CD4-positive, alpha-beta memory T cell (primary cell): Measurements from ENCODE around the gene LTBP2. TPM values are rescaled to one million over a fixed set of nuclear protein-coding genes. Genes with fewer than 3 reads are reported as not detected.
A peak's percentile ranks its signal among the peaks of the same experiment; 100 is the strongest.

ENCODE experiments used
- CTCF ChIA-PET: fragments of 350-600 bp; sonication (Branson Sonifier 250); formaldehyde crosslinking; loops from one replicate; lab custom pipeline; 2021; ENCODE audit warnings: inconsistent platforms; ENCODE audit not compliant: partially characterized antibody; lab: Charles Lee
- POLR2A ChIA-PET: fragments of 350-600 bp; sonication (Branson Sonifier 250); formaldehyde crosslinking; loops from one replicate; lab custom pipeline; 2021; ENCODE audit not compliant: partially characterized antibody; lab: Charles Lee
- DNase-seq, 5 donors: peaks; one replicate each; pipeline versions ENCODE4 v3.0.0 to v3.0.0-alpha.2; 2020 to 2022; ENCODE audit warnings: mixed read lengths in 1 of 5
- H3K27ac ChIP-seq: one replicate; pipeline ENCODE4 v1.7.0; 2013; ENCODE audit warnings: low read depth, low read length
- H3K27me3 ChIP-seq: 2 replicates; pipeline ENCODE4 v1.7.0; 2013; ENCODE audit warnings: mild to moderate bottlenecking, low read length, moderate library complexity; ENCODE audit not compliant: insufficient read depth
- H3K36me3 ChIP-seq: 2 replicates; pipeline ENCODE4 v1.7.0; 2013; ENCODE audit warnings: mild to moderate bottlenecking, low read length, moderate library complexity; ENCODE audit not compliant: insufficient read depth
- H3K4me1 ChIP-seq: 2 replicates; pipeline ENCODE4 v1.7.0; 2013; ENCODE audit warnings: mild to moderate bottlenecking, low read length, moderate library complexity; ENCODE audit not compliant: insufficient read depth
- H3K4me3 ChIP-seq, 2 donors: one replicate each; pipeline ENCODE4 v1.7.0; 2013; ENCODE audit warnings: low read length in 2 of 2, mild to moderate bottlenecking in 1 of 2
- H3K9me3 ChIP-seq, 2 donors: one replicate each; pipeline ENCODE4 v1.7.0; 2013; ENCODE audit warnings: low read length in 2 of 2, control low read depth in 1 of 2; ENCODE audit not compliant: control insufficient read depth in 1 of 2
- H3K27ac Mint-ChIP-seq, 7 donors: one replicate each; pipeline ENCODE4 v1.8.0; 2020 to 2021; ENCODE audit warnings: mixed read lengths in 7 of 7, mild to moderate bottlenecking in 6 of 7, inconsistent platforms in 3 of 7, moderate library complexity in 3 of 7
- H3K27me3 Mint-ChIP-seq, 2 donors: one replicate each; pipeline ENCODE4 v1.8.0; 2020 to 2021; ENCODE audit warnings: mixed read lengths in 2 of 2
- H3K36me3 Mint-ChIP-seq, 2 donors: one replicate each; pipeline ENCODE4 v1.8.0; 2020 to 2021; ENCODE audit warnings: mixed read lengths in 2 of 2, inconsistent platforms in 1 of 2, mild to moderate bottlenecking in 1 of 2
- H3K4me1 Mint-ChIP-seq, 4 donors: one replicate each; pipeline ENCODE4 v1.8.0; 2020 to 2021; ENCODE audit warnings: mixed read lengths in 4 of 4, mild to moderate bottlenecking in 1 of 4
- H3K4me3 Mint-ChIP-seq, 8 donors: one replicate each; pipeline ENCODE4 v1.8.0; 2020 to 2021; ENCODE audit warnings: mixed read lengths in 8 of 8, mild to moderate bottlenecking in 7 of 8, moderate library complexity in 6 of 8, inconsistent platforms in 3 of 8
- H3K9me3 Mint-ChIP-seq, 8 donors: one replicate each; pipeline ENCODE4 v1.8.0; 2020 to 2021; ENCODE audit warnings: mixed read lengths in 8 of 8, mild to moderate bottlenecking in 5 of 8, inconsistent platforms in 3 of 8, moderate library complexity in 1 of 8
- intact Hi-C: fragments of 100-400 bp; cut with micrococcal nuclease; formaldehyde crosslinking; loops from one replicate; pipeline ENCODE4 v1.15.1; 2023
- polyA plus RNA-seq, 2 donors: library from polyadenylated mRNA; unstranded; fragments of 300-500 nt; fragmentation: Illumina TruSeq; gene quantifications; one replicate each; pipeline ENCODE4 v1.2.3, GENCODE V29; 2021
- total RNA-seq, 2 experiments: library from RNA; stranded (reverse); gene quantifications; one replicate each; pipeline ENCODE4 v1.2.3, GENCODE V29; 2021

The LTBP2 gene
- total and polyA plus RNA-seq, 4 experiments from 2014 or later: 0.11 to 0.44 (median 0.36) TPM

DNA sequence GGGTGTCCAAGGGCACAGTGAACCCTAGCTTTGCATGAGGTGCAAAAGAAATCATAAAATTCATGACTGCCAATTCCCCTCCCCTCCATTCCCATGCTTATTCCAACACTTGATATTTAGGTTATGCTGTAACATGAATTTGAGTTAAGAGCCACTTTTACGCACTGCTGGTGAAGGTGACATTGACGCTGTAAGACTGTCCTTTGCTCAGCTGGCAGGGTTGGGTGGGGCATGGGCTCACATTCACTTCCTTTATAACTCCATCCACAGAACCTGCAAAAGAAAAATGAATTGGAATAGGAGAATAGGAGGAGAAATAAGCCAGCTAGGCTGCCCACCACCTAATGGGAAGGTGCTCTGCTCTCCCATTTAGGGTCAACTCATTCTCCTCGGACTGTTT lies 125.9 kb downstream of the LTBP2 start:
- Histone ChIP-seq H3K27me3 (no peaks in the 10 kb centered on the region), H3K36me3 (peaks cover 10% of the 10 kb centered on the region), H3K27ac (no peak overlapping the region), H3K4me3 (no peak overlapping the region), H3K9me3 (no peaks in the 10 kb centered on the region), H3K4me1 (peaks cover 5% of the 10 kb centered on the region)
- H3K36me3 Mint-ChIP-seq: peaks cover 23 to 27% of the 10 kb centered on the region in 2 donors
- CTCF ChIA-PET: interaction anchor here (1.2 kb wide), 1 partner anchor 8 kb away, joined by 3 read pairs; no protein-coding TSS in a partner anchor
- no peak overlapping the region for H3K27ac Mint-ChIP-seq
- no peak overlapping the region for H3K4me3 Mint-ChIP-seq
- DNase-seq: no peak
- POLR2A ChIA-PET: interaction anchor here (1.2 kb wide), 1 partner anchor 20 kb away, joined by 3 read pairs; no protein-coding TSS in a partner anchor
- H3K9me3 Mint-ChIP-seq: no peaks in the 10 kb centered on the region
- peaks cover 5 to 10% (median 7%) of the 10 kb centered on the region in 4 donors for H3K4me1 Mint-ChIP-seq
- intact Hi-C loops: no loop called here
- no peaks in the 10 kb centered on the region for H3K27me3 Mint-ChIP-seq

DNA sequence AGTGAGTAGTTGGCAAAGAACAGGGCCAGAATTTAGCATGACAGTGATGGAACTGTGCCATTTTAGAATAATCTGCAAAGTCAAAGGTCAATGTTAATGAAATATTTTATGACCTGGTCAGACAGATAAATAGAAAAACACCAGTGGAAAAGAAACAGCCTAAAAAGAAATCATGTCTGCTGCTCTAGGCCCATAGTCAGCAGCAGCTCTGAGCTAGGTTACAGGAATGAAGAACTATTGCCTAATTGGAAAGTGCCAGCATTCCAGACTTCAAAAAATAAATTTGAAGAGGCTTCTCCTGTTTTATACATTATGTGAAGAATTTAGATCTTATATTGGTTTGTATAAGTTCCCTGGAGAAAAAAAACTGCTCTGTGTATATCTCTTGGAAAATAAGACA lies 128.7 kb downstream of the LTBP2 start:
- DNase-seq: no peak
- no peaks in the 10 kb centered on the region for H3K4me1 ChIP-seq
- Mint-ChIP-seq H3K36me3 (peaks cover 44 to 46% of the 10 kb centered on the region in 2 donors), H3K9me3 (no peaks in the 10 kb centered on the region), H3K27me3 (no peaks in the 10 kb centered on the region), H3K27ac (no peak overlapping the region), H3K4me1 (no peaks in the 10 kb centered on the region), H3K4me3 (no peak overlapping the region)
- POLR2A ChIA-PET: no interaction called here
- intact Hi-C loops: no loop called here
- H3K9me3 ChIP-seq: no peaks in the 10 kb centered on the region
- H3K27ac ChIP-seq: no peak overlapping the region
- CTCF ChIA-PET: no interaction called here
- H3K27me3 ChIP-seq: no peaks in the 10 kb centered on the region
- H3K36me3 ChIP-seq: peaks cover 17% of the 10 kb centered on the region
- H3K4me3 ChIP-seq: no peak overlapping the region

GRCh38 chr14:74482571-74482970 lies 129.5 kb downstream of the LTBP2 start:
- no peaks in the 10 kb centered on the region for H3K9me3 ChIP-seq
- Mint-ChIP-seq H3K4me1 (no peaks in the 10 kb centered on the region), H3K27me3 (no peaks in the 10 kb centered on the region), H3K36me3 (peaks cover 45 to 46% of the 10 kb centered on the region in 2 donors), H3K9me3 (no peaks in the 10 kb centered on the region), H3K4me3 (no peak overlapping the region), H3K27ac (no peak overlapping the region)
- POLR2A ChIA-PET: no interaction called here
- H3K36me3 ChIP-seq: peaks cover 17% of the 10 kb centered on the region
- H3K4me3 ChIP-seq: no peak overlapping the region
- H3K4me1 ChIP-seq: no peaks in the 10 kb centered on the region
- no peaks in the 10 kb centered on the region for H3K27me3 ChIP-seq
- intact Hi-C loops: no loop called here
- H3K27ac ChIP-seq: no peak overlapping the region
- DNase-seq: no peak
- CTCF ChIA-PET: interaction anchor here (1.2 kb wide), 1 partner anchor 10 kb away, joined by 5 read pairs; the partner anchor contains the start of genes ISCA2 and NPC2

GRCh38 chr14:74480046-74480445 lies 132.0 kb downstream of the LTBP2 start:
- intact Hi-C loops: no loop called here
- no peak overlapping the region for H3K27ac ChIP-seq
- H3K27me3 ChIP-seq: no peaks in the 10 kb centered on the region
- DNase-seq: no peak
- H3K9me3 ChIP-seq: no peaks in the 10 kb centered on the region
- ChIA-PET CTCF (interaction anchor here (0.6 to 2.1 kb wide), 3 partner anchors 10 to 160 kb away, joined by 3 to 9 read pairs (median 3); no protein-coding TSS in a partner anchor), POLR2A (no interaction called here)
- Mint-ChIP-seq H3K4me1 (no peaks in the 10 kb centered on the region), H3K4me3 (peak overlapping the region in 1 of 8 donors; percentile 54), H3K36me3 (peaks cover 43 to 57% of the 10 kb centered on the region in 2 donors), H3K27me3 (no peaks in the 10 kb centered on the region), H3K27ac (no peak overlapping the region), H3K9me3 (no peaks in the 10 kb centered on the region)
- peaks cover 17% of the 10 kb centered on the region for H3K36me3 ChIP-seq
- H3K4me1 ChIP-seq: no peaks in the 10 kb centered on the region
- no peak overlapping the region for H3K4me3 ChIP-seq

GRCh38 chr14:74478996-74479635 lies 132.9 kb downstream of the LTBP2 start:
- Histone ChIP-seq H3K27me3 (no peaks in the 10 kb centered on the region), H3K27ac (no peak overlapping the region), H3K4me3 (no peak overlapping the region), H3K4me1 (no peaks in the 10 kb centered on the region), H3K36me3 (peaks cover 14% of the 10 kb centered on the region), H3K9me3 (no peaks in the 10 kb centered on the region)
- ChIA-PET CTCF (interaction anchor here (0.6 to 2.1 kb wide), 3 partner anchors 15 to 159 kb away, joined by 3 to 9 read pairs (median 3); no protein-coding TSS in a partner anchor), POLR2A (no interaction called here)
- Mint-ChIP-seq H3K36me3 (peaks cover 37 to 58% of the 10 kb centered on the region in 2 donors), H3K27me3 (no peaks in the 10 kb centered on the region), H3K9me3 (no peaks in the 10 kb centered on the region), H3K4me3 (no peak overlapping the region), H3K27ac (no peak overlapping the region), H3K4me1 (no peaks in the 10 kb centered on the region)
- intact Hi-C loops: loop anchor here (1.0 kb wide), 1 partner anchor 117 kb away; no protein-coding TSS in a partner anchor
- no peak for DNase-seq

DNA sequence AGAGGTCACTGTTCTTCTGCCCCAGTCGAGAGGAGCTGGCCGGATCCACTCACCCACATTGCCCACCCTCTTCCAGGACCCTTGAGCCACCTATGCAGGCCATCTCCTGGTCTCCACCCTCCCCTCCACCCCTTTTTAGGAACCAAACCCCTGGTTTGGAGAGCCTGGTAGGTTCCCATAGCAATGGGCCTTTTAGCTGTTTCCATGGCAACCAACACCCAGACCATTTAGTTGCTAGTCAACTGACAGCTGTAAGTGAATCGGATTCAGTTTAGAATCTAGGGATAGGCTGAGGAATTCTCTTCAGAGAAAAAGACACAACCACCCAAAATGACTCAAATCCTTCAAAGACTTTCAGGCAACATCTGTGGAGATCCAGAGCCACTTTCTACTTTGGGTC lies 135.4 kb downstream of the LTBP2 start:
- H3K4me3 Mint-ChIP-seq: no peak overlapping the region
- peaks cover 25 to 70% of the 10 kb centered on the region in 2 donors for H3K36me3 Mint-ChIP-seq
- peaks cover 0 to 2% (median 0%) of the 10 kb centered on the region in 8 donors for H3K9me3 Mint-ChIP-seq

GRCh38 chr14:74476107-74476506 lies 135.9 kb downstream of the LTBP2 start:
- no peaks in the 10 kb centered on the region for H3K27me3 ChIP-seq
- CTCF ChIA-PET: no interaction called here
- intact Hi-C loops: no loop called here
- Mint-ChIP-seq H3K4me1 (no peaks in the 10 kb centered on the region), H3K27me3 (no peaks in the 10 kb centered on the region), H3K4me3 (no peak overlapping the region), H3K27ac (no peak overlapping the region), H3K36me3 (peaks cover 24 to 66% of the 10 kb centered on the region in 2 donors), H3K9me3 (peaks cover 0 to 2% (median 0%) of the 10 kb centered on the region in 8 donors)
- H3K27ac ChIP-seq: no peak overlapping the region
- DNase-seq: no peak
- H3K36me3 ChIP-seq: peaks cover 6% of the 10 kb centered on the region
- H3K9me3 ChIP-seq: no peaks in the 10 kb centered on the region
- POLR2A ChIA-PET: no interaction called here
- H3K4me1 ChIP-seq: no peaks in the 10 kb centered on the region
- no peak overlapping the region for H3K4me3 ChIP-seq

More for the DNA sequence above, 135.4 kb downstream of the LTBP2 start:
- Histone ChIP-seq H3K4me3 (no peak overlapping the region), H3K4me1 (no peaks in the 10 kb centered on the region), H3K9me3 (no peaks in the 10 kb centered on the region), H3K27me3 (no peaks in the 10 kb centered on the region), H3K36me3 (peaks cover 6% of the 10 kb centered on the region), H3K27ac (no peak overlapping the region)
- DNase-seq: no peak
- intact Hi-C loops: no loop called here
- CTCF ChIA-PET: no interaction called here
- H3K27ac Mint-ChIP-seq: no peak overlapping the region
- H3K4me1 Mint-ChIP-seq: no peaks in the 10 kb centered on the region
- POLR2A ChIA-PET: no interaction called here
- H3K27me3 Mint-ChIP-seq: no peaks in the 10 kb centered on the region
